Neutrophil (primary cell): ENCODE results near the gene MSI2.

Experiments
- H3K27ac ChIP-seq: fragments of 200-600 bp; sonication (generic); 2 replicates; pipeline ENCODE4 v1.5.1; 2016; ENCODE audit warnings: mild to moderate bottlenecking, moderate library complexity
- H3K27me3 ChIP-seq: fragments of 200-600 bp; sonication (generic); 2 replicates; pipeline ENCODE4 v1.6.0; 2016; ENCODE audit warnings: mild to moderate bottlenecking
- H3K36me3 ChIP-seq: fragments of 200-600 bp; sonication (generic); 2 replicates; pipeline ENCODE4 v1.5.1; 2017
- H3K4me1 ChIP-seq, 2 experiments: fragments of 200-600 bp in 1 of 2; sonication (generic) in 1 of 2; 1 replicate in 1 of 2; 2 replicates in 1 of 2; pipeline versions ENCODE4 v1.5.1 to v1.6.1; 2013 to 2016; ENCODE audit warnings: low read depth in 1 of 2, low read length in 1 of 2, mild to moderate bottlenecking in 1 of 2, moderate library complexity in 1 of 2; ENCODE audit not compliant: control insufficient read depth in 1 of 2, insufficient read depth in 1 of 2
- H3K4me3 ChIP-seq, 2 experiments: fragments of 200-600 bp in 1 of 2; sonication (generic) in 1 of 2; 1 replicate in 1 of 2; 2 replicates in 1 of 2; pipeline ENCODE4 v1.5.1; 2013 to 2016; ENCODE audit warnings: low read depth in 1 of 2, low read length in 1 of 2, mild to moderate bottlenecking in 1 of 2, moderate library complexity in 1 of 2
- H3K9me3 ChIP-seq: fragments of 200-600 bp; sonication (generic); 2 replicates; pipeline ENCODE4 v1.5.1; 2016
- TF ChIP-seq, protein P1 (sequence below): fragments of 200-600 bp; sonication (generic); IDR thresholded peaks from 2 replicates; pipeline ENCODE4 v1.5.1; 2016; ENCODE audit warnings: antibody characterized with exemption

MSI2 gene

DNA sequence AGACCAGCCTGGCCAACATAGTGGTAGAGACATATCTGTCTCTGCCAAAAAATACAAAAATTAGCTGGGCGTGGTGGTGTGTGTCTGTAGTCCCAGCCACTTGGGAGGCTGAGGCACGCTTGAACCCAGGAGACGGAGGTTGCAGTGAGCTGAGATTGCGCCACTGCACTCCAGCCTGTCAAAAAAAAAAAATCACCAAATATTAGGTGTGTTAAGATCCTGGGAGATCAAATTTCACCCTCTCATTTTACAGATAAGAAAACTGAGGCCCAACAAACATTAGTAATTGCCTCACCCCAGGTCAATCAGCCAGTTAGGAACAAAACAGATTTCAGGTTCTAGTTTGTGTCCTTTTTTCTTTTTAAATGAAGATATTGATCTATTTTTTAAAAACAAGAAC, 116.7 kb downstream of the MSI2 start:
- Histone ChIP-seq H3K9me3 (no peaks in the 10 kb centered on the region), H3K36me3 (no peaks in the 10 kb centered on the region), H3K27ac (no peak overlapping the region), H3K27me3 (no peaks in the 10 kb centered on the region), H3K4me1 (peaks cover 0 to 9% of the 10 kb centered on the region in 2 experiments), H3K4me3 (no peak overlapping the region)
- TF ChIP-seq, protein P1, sequence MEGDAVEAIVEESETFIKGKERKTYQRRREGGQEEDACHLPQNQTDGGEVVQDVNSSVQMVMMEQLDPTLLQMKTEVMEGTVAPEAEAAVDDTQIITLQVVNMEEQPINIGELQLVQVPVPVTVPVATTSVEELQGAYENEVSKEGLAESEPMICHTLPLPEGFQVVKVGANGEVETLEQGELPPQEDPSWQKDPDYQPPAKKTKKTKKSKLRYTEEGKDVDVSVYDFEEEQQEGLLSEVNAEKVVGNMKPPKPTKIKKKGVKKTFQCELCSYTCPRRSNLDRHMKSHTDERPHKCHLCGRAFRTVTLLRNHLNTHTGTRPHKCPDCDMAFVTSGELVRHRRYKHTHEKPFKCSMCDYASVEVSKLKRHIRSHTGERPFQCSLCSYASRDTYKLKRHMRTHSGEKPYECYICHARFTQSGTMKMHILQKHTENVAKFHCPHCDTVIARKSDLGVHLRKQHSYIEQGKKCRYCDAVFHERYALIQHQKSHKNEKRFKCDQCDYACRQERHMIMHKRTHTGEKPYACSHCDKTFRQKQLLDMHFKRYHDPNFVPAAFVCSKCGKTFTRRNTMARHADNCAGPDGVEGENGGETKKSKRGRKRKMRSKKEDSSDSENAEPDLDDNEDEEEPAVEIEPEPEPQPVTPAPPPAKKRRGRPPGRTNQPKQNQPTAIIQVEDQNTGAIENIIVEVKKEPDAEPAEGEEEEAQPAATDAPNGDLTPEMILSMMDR, result no peak

DNA sequence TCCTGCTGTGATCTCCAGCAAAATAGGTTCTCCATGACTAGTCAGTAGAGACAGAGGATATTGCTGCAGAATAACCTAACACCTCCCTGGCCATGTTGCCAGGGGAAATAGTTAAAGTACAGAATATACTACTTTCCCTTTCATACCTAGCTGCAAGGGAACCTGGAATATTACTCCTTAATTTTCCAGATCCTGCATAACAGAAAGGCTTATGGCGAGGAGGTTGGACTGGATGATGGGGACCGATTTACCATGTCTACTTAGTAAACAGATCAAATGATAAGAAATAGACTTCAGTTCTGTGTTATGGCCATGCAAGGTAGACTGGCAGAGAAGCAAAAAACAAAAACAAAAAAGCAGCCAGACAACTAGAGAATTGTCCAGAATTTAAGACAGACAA, 117.4 kb downstream of the MSI2 start:
- no peaks in the 10 kb centered on the region for H3K9me3 ChIP-seq
- no peaks in the 10 kb centered on the region for H3K27me3 ChIP-seq
- H3K36me3 ChIP-seq, result no peaks in the 10 kb centered on the region
- no peak overlapping the region for H3K27ac ChIP-seq
- peaks cover 0 to 9% of the 10 kb centered on the region in 2 experiments for H3K4me1 ChIP-seq
- TF ChIP-seq, protein P1, result no peak
- no peak overlapping the region for H3K4me3 ChIP-seq

DNA sequence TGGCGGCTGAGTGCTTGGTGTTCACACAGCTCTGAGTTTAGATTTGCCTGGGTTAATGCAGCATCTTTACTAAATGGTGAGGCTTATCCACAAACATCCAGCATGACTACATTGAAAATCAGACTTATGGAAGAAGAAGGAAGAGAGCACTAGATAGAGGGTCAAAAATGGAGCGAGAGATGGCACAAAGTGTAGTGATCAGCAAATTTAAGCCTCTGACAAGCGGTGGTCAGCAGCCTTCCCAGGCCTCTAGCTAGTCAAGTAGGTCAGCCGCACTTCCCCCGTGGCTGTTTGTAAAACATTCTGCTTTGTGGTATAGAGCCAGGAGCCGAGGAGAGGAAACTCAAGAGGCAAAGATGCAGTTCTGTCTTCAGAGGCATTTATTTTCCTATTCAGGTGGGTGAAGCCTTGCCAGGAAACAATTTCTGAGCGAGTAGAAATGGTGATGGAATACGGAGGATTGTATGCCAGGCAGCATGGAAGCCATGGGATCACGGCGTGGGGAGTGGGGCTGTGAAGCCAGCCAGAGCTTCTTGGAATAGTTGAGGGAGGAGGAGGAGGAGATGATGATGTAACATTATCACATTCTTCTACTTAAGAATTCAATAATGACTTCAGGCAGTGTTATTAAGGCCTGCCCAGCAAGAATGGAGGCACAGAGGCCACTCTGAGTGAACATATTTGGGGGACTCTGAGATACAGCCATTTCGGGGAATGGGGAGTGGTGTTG, 118.9 kb downstream of the MSI2 start:
- Histone ChIP-seq H3K27ac (no peak overlapping the region), H3K4me1 (peaks cover 0 to 5% of the 10 kb centered on the region in 2 experiments), H3K4me3 (no peak overlapping the region), H3K36me3 (no peaks in the 10 kb centered on the region), H3K9me3 (no peaks in the 10 kb centered on the region), H3K27me3 (no peaks in the 10 kb centered on the region)
- TF ChIP-seq, protein P1, result no peak

DNA sequence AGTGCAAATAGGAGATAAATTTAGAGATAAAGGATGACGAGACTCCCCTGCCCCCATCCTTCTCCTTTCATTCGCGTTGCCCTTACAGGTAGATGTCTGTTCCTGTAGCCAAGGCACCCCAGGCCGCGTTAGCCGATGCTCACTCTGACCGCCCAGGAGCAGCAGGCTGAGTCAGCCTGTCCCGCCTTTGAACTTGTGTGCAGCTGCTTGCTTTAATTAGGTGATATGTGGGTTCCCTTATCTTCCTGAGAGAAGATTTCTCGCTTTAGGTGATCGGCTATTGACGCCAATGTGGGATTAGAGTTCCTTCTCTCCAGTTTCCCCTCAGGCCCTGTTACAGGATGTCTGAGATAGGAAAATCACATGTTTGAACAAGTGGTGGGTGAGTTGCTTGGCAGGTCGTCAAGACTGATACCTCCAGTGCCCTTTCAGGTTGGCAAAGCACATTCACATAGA, 119.5 kb downstream of the MSI2 start:
- Histone ChIP-seq H3K27me3 (no peaks in the 10 kb centered on the region), H3K4me3 (no peak overlapping the region), H3K36me3 (no peaks in the 10 kb centered on the region), H3K4me1 (no peaks in the 10 kb centered on the region), H3K9me3 (no peaks in the 10 kb centered on the region), H3K27ac (no peak overlapping the region)
- TF ChIP-seq, protein P1, result no peak

DNA sequence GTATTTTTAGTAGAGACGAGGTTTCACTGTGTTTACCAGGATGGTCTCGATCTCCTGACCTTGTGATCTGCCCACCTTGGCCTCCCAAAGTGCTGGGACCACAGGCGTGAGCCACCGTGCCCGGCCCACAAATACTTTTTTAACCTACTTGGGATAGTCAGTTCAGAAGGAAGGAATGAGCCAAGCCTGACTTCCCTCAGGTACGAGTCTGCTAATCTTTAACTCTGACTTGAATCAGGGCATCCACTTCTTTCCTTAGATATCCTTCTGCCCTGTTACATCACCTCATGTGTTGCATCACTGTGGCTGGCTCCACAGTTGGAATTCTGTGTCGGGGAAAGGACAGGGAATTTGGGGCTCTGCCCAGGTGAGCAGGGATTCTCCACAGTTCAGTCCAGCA, 120.8 kb downstream of the MSI2 start:
- Histone ChIP-seq H3K36me3 (no peaks in the 10 kb centered on the region), H3K4me1 (no peaks in the 10 kb centered on the region), H3K27ac (no peak overlapping the region), H3K9me3 (no peaks in the 10 kb centered on the region), H3K27me3 (no peaks in the 10 kb centered on the region), H3K4me3 (no peak overlapping the region)
- TF ChIP-seq, protein P1, result no peak
